Islet of Langerhans (tissue), 1 donor: ENCODE measurements around the gene TEAD1.

Experiments
- FAIRE-seq: peaks from one replicate; lab custom pipeline; 2011; peaks lifted over from hg19 to GRCh38; lab: Jason Lieb, UNC

Gene TEAD1

GRCh38 chr11:12813371-12814225 is 139.4 kb downstream of the TEAD1 start:
- no peak for FAIRE-seq

DNA sequence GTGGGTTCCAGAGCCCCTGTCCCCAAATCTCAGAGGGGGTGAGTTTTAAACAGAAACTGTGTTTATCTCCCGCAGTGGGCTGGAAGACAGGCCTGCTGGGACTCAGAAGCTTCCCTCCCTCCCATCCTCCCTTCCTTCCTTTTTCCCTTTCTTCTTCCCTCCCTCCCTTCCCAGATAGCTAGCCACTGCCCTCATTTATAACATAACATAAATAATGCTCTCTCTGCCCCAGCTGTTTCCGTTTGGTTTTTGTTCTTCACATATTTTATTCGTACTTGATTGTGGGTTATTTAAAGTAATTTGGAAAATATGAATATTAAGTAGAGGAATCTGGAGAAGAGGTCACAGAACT is 140.9 kb downstream of the TEAD1 start:
- no peak for FAIRE-seq

DNA sequence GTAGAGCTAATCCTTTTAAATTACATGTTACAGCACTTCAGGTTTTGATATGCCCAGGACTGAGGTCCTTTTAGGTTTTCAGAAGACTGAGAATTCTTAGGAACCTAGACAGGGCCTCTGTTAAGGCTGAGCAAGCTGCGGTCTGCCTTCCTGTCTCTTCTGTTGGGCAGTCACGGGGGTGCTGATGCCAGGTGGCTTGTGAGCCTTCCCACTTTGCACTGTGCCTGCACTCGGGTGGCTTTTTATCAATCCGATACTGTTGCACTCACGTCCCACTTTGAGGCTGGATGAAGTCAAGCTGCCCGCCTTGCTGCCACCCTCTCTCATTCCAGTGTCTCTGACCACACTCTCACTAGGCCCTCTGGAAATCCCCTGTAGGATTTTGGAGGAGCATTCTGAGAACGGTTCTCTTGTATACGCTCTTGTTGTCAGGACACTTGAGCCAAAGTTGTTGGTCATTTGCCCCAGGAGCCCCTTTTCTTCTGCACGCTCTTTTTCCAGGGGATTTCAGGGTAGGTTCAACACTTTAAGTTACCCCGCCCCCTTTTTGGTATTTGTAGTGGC is 141.8 kb downstream of the TEAD1 start:
- no peak for FAIRE-seq

- FAIRE-seq = no peak
Observed at GRCh38 chr11:12817681-12818332, 143.6 kb downstream of the TEAD1 start.

DNA sequence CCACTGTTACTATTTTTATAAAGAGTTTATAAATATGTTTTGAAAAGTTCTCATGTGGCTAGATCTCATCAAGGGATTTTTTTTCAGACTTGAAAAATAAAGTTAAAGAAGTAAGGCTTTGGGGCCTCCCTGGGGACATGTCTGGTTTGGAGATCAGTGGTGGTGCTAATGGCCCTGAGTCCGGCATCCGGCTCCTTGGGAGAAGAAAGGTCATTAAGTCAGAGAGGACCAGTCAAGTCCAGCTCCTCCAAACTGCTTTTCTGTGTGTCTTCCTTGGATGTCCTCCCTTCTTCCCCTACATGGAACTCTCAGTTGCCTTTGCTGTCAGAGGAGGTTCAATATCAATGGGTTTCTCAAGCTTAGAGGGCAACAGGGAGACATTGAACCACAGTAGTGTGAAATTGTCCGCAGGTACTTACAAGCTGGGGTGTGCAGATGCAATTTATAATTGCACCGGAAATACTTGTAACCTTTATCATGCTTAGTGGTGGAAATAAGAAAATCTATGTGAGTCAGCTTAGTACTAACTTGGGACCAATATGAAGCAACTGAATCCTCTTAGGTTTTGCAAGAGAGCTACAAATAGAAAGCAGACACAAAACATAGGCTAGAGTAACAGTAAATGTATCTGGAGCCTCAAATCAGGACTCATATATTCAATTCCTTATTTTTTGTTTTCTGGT is 144.3 kb downstream of the TEAD1 start:
- no peak for FAIRE-seq

DNA sequence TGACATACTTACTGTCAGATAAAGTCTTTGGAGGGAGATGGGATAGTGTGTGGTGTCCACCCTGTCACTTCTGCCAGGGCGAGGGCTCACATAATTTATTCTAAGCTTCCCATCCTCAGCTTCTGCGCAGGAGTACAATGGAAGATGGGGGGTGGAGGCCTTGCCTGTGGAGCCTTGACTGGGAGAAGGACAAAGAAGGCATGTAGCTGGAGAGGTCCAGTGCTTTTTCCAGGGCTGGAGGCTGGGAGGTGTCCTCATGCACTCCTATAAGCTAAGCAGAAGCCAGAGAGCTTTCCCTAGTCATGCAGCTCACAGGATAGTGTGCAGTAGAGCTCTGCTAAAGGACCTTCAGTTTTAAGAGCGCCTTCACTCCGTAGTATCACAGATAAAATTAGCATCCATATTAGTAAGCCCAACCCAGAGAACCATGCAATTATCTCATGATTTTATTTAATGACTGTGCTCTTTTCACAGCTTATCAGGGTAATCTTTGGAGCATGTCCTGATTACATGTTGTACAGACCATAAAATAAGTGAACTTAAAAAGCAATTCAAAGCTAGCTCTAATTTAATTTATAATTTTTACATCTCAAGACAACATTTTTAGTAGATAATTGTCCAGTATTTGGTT is 148.3 kb downstream of the TEAD1 start:
- FAIRE-seq = peak; percentile 92

- FAIRE-seq = no peak
Observed at GRCh38 chr11:12824281-12825041, 150.2 kb downstream of the TEAD1 start.

DNA sequence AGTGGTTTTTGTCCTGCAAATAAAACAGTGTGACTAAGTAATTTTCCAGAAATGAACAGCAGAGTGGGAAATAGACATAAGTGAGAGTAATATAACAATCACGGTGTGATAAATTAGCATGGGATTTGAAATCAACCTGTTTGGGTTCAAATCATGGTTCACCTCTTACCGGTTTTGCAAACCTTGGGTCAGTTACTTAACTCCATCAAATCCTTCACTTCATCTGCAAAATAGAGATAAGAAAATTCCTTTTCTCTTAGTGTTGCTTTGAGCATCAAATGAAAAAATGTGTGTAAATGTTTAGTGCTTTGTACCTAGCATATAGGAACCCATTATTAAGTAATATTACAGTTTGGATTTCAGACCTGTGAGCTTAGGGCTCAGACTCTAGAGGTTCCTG is 152.2 kb downstream of the TEAD1 start:
- FAIRE-seq = no peak

DNA sequence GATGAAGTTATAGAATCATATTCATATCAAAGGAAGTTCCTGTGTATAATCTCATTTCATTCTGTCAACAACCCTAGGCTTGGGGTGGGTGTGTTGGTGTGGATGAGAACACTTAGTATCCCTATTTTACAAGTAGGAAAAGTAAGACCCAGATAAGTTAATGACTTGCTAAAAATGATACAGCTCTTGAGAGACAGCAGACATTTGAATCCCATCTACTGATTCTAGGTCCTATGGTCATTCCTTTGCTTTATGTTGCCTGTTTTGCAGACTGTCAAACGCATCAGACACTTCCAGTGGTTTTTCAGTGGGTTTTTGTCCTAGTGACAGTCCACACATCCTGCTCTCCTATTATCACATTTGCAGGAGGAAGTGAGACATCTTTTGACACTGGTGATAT is 153.1 kb downstream of the TEAD1 start:
- FAIRE-seq = no peak

DNA sequence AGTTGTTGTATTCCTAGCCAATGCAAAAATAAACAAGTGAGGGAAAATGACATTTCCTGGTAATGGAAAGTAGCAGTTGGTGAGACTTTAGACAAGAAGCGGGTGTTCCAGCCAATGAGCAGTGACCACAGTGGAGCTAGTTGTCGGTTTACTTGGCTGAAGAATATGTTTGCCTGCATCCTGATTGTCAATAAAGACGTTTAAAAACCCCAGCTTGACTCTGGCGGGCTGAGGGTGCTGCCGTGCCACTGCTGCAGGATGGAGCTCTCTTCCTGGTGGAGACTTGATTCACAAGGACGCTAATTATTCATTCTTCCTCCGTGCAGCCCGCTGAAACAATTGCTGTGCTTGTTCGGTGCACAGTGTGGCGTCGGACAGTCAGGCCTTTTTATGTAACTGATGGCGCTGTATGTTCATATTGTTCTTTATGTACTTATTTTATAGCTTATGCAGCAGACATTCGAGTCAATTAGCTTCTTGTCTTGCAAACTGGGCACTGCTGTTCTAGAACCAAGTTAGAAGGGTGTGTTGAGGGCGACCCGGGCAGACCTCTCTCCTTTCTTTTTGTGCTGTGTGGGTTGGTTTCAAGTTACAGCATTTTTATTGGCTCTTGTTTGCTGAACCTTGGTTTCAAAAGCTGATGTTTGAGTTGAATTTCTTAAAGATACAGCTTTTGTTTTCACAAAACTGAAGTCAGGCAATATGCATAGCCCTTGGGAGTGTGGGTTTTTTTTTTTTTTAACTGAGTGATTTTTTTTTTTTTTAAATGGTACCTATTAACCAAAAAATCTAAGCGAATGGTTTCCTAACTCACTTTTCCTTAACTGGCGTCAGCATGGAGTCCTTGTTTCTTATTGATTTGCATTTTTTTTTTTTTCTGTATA is 153.9 kb downstream of the TEAD1 start:
- FAIRE-seq = peak; percentile 56

DNA sequence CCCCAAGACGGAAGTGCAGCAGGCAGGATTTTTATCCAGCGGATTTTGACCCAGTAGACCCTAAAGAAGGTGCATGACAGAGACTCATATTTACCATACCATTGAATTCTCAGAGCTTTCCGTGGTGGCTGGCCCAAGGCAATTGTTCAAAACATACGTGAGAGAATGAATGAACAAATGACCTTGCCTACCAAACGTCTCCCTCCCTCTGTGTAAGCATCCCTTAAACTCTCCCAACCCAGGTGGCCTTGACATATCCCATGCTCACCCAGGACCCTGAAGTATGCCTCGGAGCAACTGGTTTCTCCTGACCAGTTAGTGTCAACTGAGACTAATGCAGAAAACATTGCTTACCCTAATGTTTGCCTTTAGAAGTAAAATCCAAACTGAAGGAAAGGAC is 154.9 kb downstream of the TEAD1 start:
- no peak for FAIRE-seq

DNA sequence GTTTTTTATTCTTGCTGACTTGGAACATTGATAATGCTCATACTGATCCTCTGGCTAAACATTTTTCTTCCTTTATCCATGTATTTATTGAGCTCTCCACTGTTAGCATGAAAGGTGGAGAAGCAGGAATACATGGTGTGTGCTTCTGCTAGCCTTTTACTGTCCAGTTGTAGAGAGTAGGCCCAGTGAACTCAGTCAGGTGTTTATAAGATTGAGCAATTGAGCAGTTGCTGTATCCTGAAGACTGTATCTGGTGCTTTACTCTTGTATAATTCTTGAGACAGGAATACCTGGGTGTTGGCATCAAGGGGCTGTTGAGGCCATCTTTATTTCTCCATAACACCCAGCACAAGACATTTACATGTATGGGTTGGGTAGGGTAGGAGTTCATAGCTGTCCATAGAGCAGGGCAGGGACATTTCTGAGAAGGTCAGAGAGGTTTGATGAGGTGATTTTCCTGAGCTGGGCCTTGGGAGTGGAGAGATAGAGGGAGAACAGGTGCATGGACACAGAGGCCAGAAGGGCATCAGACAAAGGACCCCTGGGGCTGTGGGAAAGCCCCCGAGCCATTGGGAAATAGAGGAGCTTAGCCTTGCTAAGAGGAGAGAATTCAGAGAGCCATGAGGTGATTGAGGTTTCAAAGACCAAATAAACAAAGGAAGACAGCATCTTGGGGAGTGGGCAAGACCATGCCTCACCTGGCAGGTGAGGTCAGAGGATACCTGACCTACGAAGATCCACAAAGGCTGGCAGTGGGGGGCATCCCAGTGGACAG is 155.5 kb downstream of the TEAD1 start:
- FAIRE-seq = no peak

DNA sequence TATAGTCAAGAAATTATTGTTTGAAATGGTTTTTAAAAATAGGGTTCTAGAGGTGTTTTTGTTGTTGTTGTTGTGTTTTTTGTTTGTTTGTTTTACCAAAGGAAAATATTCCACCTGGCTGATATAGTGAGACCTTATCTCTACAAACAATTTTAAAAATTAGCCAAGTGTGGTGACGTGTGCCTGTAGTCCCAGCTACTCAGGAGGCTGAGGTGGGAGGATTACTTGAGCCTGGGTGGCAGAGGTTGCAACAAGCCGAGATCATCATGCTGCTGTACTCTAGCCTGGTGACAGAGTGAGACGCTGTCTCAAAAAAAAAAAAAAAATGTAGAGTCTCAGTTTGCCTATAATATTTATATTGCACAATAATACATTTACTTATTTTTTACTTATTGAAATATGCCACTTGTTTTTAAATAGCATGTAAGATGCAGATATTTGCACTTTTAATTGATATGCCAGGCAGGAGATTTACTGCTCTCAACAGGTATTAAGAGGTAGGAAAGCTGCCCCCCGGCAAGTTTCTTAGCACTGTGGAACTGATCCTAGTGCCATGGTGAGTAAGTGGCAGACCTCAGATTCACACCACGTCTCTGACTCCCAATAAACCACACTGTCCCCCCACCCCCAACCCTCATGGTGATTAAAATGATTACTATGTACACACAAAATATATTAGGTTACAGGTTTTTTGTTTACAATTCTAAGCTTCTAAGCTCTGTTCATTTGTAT is 157.4 kb downstream of the TEAD1 start:
- no peak for FAIRE-seq

GRCh38 chr11:12832480-12833224 is 158.4 kb downstream of the TEAD1 start:
- no peak for FAIRE-seq

- FAIRE-seq = peak; percentile 76
Observed at GRCh38 chr11:12834166-12834565, 159.9 kb downstream of the TEAD1 start.

- FAIRE-seq = no peak
Observed at GRCh38 chr11:12834630-12835029, 160.4 kb downstream of the TEAD1 start.

DNA sequence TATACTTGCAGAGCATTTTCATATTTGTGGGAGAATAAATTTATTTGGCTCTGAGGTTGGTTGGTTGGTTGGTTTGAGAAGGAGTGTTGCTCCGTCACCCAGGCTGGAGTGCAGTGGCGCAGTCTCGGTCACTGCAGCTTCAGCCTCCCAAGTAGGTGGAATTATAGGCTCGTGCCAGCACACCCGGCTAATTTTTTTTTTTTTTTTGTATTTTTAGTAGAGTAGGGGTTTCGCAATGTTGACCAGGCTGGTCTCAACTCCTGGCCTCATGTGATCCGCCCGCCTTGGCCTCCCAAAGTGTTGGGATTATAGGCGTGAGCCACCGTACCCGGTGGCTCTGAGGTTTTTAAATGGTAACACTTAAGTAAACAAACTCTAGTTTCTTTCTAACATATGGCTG is 161.1 kb downstream of the TEAD1 start:
- no peak for FAIRE-seq

DNA sequence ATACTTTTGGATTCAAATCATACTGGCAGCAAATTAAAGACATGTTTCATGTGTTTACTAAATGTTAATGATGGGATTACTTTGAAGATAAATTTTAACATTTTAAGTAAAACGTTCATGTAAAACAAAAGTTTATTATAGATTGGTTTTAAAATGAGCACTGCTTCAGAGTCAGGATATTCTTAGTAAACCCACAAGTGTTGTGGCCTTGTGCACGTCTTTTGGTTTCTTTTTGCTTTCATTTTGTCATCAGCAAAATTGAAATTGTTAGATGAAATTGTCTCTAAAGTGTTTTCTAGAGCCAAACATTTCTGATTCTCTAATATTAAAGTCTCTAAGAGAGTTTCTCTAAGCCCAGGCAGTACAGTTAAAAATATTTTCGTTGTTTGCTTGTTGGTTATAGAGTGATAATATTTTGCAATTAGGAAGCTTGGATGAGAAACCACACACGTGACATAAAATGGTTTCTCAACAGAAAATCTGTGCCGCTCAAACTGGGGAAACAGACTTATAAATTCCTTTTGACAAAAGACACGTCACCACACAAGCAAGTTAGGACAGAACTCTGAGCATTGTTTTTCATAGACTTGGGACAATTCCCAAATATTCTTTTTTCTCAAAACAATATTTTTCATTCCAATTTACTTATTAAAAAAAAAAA is 164.4 kb downstream of the TEAD1 start:
- FAIRE-seq = no peak
